HepG2 (cell line): ENCODE results near the gene PTH1R. TPM values are rescaled to one million over a fixed set of nuclear protein-coding genes. Genes with fewer than 3 reads are reported as not detected.

Experiments used
- AHR ChIP-seq: IDR thresholded peaks from 2 replicates; pipeline ENCODE4 v1.6.1; 2018; ENCODE audit warnings: missing genetic modification reagents, missing compliant biosample characterization
- AKAP8 ChIP-seq: sonication (generic); formaldehyde crosslinking; IDR thresholded peaks from 2 replicates; pipeline ENCODE4 v1.5.1; 2020; ENCODE audit warnings: mild to moderate bottlenecking, missing genetic modification reagents
- FOSL2 ChIP-seq: sonication (generic); formaldehyde crosslinking; IDR thresholded peaks from 2 replicates; pipeline ENCODE4 v1.4.0; 2020; ENCODE audit warnings: missing genetic modification reagents
- GATAD2A ChIP-seq: IDR thresholded peaks from 2 replicates; pipeline ENCODE4 v1.6.1; 2016
- HNF1B ChIP-seq: sonication (generic); formaldehyde crosslinking; IDR thresholded peaks from 2 replicates; pipeline ENCODE4 v1.5.1; 2020; ENCODE audit warnings: mild to moderate bottlenecking, moderate library complexity, missing genetic modification reagents
- MEIS1 ChIP-seq: sonication (generic); formaldehyde crosslinking; IDR thresholded peaks from 2 replicates; pipeline ENCODE4 v1.9.0; 2021; ENCODE audit warnings: mild to moderate bottlenecking, missing genetic modification reagents, moderate library complexity, borderline replicate concordance
- NBN ChIP-seq: fragments of 450-650 bp; conservative IDR thresholded peaks from 2 replicates; pipeline ENCODE4 v1.6.1; 2017
- PATZ1 ChIP-seq: sonication (generic); formaldehyde crosslinking; IDR thresholded peaks from 2 replicates; pipeline ENCODE4 v1.4.0; 2020; ENCODE audit warnings: missing genetic modification reagents
- RAD21 ChIP-seq: fragments of 450-650 bp; formaldehyde crosslinking; IDR thresholded peaks from 2 replicates; pipeline ENCODE4 v1.5.0; 2020; ENCODE audit warnings: mild to moderate bottlenecking
- RFX1 ChIP-seq: fragments of 450-650 bp; IDR thresholded peaks from 2 replicates; pipeline ENCODE4 v1.6.1; 2017
- SALL2 ChIP-seq: sonication (generic); formaldehyde crosslinking; IDR thresholded peaks from 2 replicates; pipeline ENCODE4 v1.8.1; 2023; ENCODE audit warnings: mild to moderate bottlenecking, missing genetic modification reagents, inconsistent platforms
- SMAD1 ChIP-seq: sonication (generic); formaldehyde crosslinking; IDR thresholded peaks from 2 replicates; pipeline ENCODE4 v1.4.0; 2020; ENCODE audit warnings: missing genetic modification reagents, low read depth, mild to moderate bottlenecking, borderline replicate concordance
- SSRP1 ChIP-seq: IDR thresholded peaks from 2 replicates; pipeline ENCODE4 v1.6.1; 2016; ENCODE audit warnings: control low read depth
- TBX2 ChIP-seq: sonication (generic); formaldehyde crosslinking; IDR thresholded peaks from 2 replicates; pipeline ENCODE4 v1.5.0; 2020; ENCODE audit warnings: missing genetic modification reagents, mild to moderate bottlenecking, borderline replicate concordance
- ZNF607 ChIP-seq: sonication (generic); formaldehyde crosslinking; IDR thresholded peaks from 2 replicates; pipeline ENCODE4 v1.5.1; 2020; ENCODE audit warnings: missing genetic modification reagents, mild to moderate bottlenecking, borderline replicate concordance
- ZSCAN29 ChIP-seq: sonication (generic); formaldehyde crosslinking; conservative IDR thresholded peaks from 2 replicates; pipeline ENCODE4 v1.4.0; 2020; ENCODE audit warnings: mild to moderate bottlenecking, missing genetic modification reagents
- polyA plus RNA-seq, 8 experiments: library from polyadenylated mRNA; depleted of rRNA in 3 of 8; stranded (reverse) in 7 of 8; unstranded in 1 of 8; fragments of >200 nt; fragmentation: Illumina TruSeq in 4 of 8; extraction: Trizol in 4 of 8; gene quantifications; 2 replicates each; pipeline versions ENCODE4 v1.2.1 to v1.2.3, GENCODE V29; 2011 to 2016; ENCODE audit warnings: low read depth in 4 of 8, missing spikeins in 1 of 8, mixed read lengths in 1 of 8; ENCODE audit not compliant: insufficient read depth in 1 of 8
- total RNA-seq, 5 experiments: library from RNA; depleted of rRNA; stranded (reverse); fragments of >200 nt; fragmentation: Illumina TruSeq; extraction: Trizol; gene quantifications; 2 replicates each; pipeline ENCODE4 v1.2.3, GENCODE V29; 2016; ENCODE audit warnings: low read depth in 1 of 5
- TF ChIP-seq, protein P1 (sequence below): fragments of 450-650 bp; IDR thresholded peaks from 2 replicates; pipeline ENCODE4 v1.6.1; 2017
- TF ChIP-seq, protein P2 (sequence below): sonication (generic); formaldehyde crosslinking; IDR thresholded peaks from 2 replicates; pipeline ENCODE4 v1.5.0; 2020; ENCODE audit warnings: mild to moderate bottlenecking, missing genetic modification reagents, borderline replicate concordance

Gene PTH1R
- total and polyA plus RNA-seq, 2 of the 13 experiments (the other 11 are each of a cell fraction or from before 2014, with no cell fraction given), result not detected

- TF ChIP-seq, protein P1, sequence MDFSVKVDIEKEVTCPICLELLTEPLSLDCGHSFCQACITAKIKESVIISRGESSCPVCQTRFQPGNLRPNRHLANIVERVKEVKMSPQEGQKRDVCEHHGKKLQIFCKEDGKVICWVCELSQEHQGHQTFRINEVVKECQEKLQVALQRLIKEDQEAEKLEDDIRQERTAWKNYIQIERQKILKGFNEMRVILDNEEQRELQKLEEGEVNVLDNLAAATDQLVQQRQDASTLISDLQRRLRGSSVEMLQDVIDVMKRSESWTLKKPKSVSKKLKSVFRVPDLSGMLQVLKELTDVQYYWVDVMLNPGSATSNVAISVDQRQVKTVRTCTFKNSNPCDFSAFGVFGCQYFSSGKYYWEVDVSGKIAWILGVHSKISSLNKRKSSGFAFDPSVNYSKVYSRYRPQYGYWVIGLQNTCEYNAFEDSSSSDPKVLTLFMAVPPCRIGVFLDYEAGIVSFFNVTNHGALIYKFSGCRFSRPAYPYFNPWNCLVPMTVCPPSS, result no peak
- TF ChIP-seq NBN (no peak), FOSL2 (CRISPR knock-in tag) (0 out of 2 replicates have a peak, but pooled peaks have one; percentile 25), PATZ1 (CRISPR knock-in tag) (peak; percentile 52), AHR (0 out of 2 replicates have a peak, but pooled peaks have one; percentile 41), ZNF607 (CRISPR knock-in tag) (no peak), MEIS1 (CRISPR knock-in tag) (no peak), AKAP8 (CRISPR knock-in tag) (0 out of 2 replicates have a peak, but pooled peaks have one; percentile 54), RFX1 (no peak), HNF1B (CRISPR knock-in tag) (0 out of 2 replicates have a peak, but pooled peaks have one; percentile 21), ZSCAN29 (CRISPR knock-in tag) (no peak), SSRP1 (CRISPR knock-in tag) (0 out of 2 replicates have a peak, but pooled peaks have one; percentile 44), SALL2 (CRISPR knock-in tag) (peak; percentile 1; the same call in 1 of the 2 replicates), RAD21 (peak; percentile 87), TBX2 (CRISPR knock-in tag) (0 out of 2 replicates have a peak, but pooled peaks have one; percentile 11), SMAD1 (CRISPR knock-in tag) (no peak), GATAD2A (CRISPR knock-in tag) (no peak)
- TF ChIP-seq, protein P2, sequence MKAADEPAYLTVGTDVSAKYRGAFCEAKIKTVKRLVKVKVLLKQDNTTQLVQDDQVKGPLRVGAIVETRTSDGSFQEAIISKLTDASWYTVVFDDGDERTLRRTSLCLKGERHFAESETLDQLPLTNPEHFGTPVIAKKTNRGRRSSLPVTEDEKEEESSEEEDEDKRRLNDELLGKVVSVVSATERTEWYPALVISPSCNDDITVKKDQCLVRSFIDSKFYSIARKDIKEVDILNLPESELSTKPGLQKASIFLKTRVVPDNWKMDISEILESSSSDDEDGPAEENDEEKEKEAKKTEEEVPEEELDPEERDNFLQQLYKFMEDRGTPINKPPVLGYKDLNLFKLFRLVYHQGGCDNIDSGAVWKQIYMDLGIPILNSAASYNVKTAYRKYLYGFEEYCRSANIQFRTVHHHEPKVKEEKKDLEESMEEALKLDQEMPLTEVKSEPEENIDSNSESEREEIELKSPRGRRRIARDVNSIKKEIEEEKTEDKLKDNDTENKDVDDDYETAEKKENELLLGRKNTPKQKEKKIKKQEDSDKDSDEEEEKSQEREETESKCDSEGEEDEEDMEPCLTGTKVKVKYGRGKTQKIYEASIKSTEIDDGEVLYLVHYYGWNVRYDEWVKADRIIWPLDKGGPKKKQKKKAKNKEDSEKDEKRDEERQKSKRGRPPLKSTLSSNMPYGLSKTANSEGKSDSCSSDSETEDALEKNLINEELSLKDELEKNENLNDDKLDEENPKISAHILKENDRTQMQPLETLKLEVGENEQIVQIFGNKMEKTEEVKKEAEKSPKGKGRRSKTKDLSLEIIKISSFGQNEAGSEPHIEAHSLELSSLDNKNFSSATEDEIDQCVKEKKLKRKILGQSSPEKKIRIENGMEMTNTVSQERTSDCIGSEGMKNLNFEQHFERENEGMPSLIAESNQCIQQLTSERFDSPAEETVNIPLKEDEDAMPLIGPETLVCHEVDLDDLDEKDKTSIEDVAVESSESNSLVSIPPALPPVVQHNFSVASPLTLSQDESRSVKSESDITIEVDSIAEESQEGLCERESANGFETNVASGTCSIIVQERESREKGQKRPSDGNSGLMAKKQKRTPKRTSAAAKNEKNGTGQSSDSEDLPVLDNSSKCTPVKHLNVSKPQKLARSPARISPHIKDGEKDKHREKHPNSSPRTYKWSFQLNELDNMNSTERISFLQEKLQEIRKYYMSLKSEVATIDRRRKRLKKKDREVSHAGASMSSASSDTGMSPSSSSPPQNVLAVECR (CRISPR knock-in tag), result 0 out of 2 replicates have a peak, but pooled peaks have one; percentile 21
Measured at GRCh38 chr3:46923559-46924350, 46.2 kb downstream of the PTH1R start (continued).
